ENCODE results near the gene TARBP2. TPM values are rescaled to one million over a fixed set of nuclear protein-coding genes. Genes with fewer than 3 reads are reported as not detected.
A peak's percentile ranks its signal among the peaks of the same experiment; 100 is the strongest.

The TARBP2 gene
- polyA plus RNA-seq, 1 of the 3 experiments (the other 2 are of a cell fraction): 57.8 TPM

DNA sequence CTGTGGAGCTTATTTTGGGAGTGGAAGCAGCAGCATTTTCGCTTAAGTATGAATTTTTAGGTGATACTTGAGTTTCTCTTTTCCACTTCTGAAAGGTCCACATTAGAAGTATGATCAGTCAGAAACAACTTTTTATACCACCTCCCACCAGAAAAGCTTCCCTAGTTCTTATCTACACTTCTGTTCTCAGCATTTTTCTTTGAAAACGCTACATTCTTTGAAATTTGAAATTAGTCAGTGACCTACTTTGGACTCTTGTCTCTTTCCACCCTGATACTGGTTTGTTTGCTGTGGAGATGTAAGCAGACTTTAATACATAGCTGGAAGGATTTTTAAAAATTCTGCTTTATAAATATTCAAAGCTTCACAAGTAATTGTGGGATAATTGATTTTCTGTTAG, 27.0 kb upstream of the TARBP2 start (continued):
- no peak for TF ChIP-seq FOXJ3 (CRISPR knock-in tag; IDR thresholded peaks at IDR 0.05)

DNA sequence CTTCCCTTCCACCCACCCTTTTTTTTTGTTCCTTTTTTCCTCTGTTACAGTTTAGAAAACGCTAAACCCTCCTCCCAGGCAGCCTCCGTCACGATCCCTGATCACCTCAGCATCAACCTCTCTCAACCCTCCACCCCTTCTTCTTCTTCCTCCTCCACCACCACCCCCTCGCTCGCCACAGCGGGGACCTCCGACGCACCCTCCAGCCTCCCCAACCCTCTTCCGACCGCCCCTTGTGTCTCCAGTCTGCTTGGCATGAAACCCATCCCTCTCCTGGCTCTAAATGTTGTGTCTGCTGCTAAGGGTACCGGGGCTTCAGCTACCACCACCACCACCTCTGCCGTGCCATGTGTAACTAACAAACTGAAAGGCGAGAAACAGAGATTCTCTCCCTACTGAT, 26.3 kb upstream of the TARBP2 start:
- POLR2A ChIA-PET: interaction anchor here (0.5 to 2.3 kb wide), 7 partner anchors 9 to 299 kb away, joined by 3 to 10 read pairs (median 3); no protein-coding TSS in a partner anchor

DNA sequence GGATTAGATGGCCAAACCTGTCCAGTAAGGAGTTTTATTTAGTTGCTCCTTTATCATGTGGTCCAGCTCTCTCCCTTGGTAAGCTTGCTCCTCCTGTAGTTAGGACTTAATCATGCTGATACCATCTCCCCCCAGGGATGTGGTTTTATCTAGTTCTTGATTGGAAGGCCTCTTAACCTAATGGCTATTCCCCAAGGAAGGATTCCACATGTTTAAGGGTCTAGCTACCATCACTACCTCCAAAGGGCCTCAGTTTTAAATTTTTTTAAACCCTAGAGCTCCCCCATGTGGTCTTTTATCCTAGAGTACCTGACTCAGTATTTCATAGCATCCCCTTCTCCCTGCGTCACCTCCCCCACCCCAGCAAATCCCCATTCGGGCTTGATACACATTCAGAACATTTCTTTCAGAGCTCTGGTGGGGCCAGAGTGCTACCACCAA, 24.3 kb upstream of the TARBP2 start:
- Histone ChIP-seq H3K9ac (no peak overlapping the region), H3K27ac (ENCODE audit: low read depth in 2 of 2, low read length in 1 of 2) (peak overlapping the region; percentile 7 to 21; a peak in 3 of 4 replicates)
- POLR2A ChIA-PET: interaction anchor here (0.6 to 2.3 kb wide), 7 partner anchors 8 to 125 kb away, joined by 3 to 16 read pairs (median 4); partner anchors contain the start of gene TARBP2

More for the DNA sequence above, 26.3 kb upstream of the TARBP2 start:
- CTCF ChIA-PET: interaction anchor here (0.6 to 5.4 kb wide), 9 partner anchors 12 to 153 kb away, joined by 3 to 32 read pairs (median 4); partner anchors contain the start of gene AAAS
- H3K9me2 ChIP-seq: no peaks in the 10 kb centered on the region
- no peaks in the 10 kb centered on the region for H3K27me3 ChIP-seq (ENCODE audit: insufficient read depth)
- H3K36me3 ChIP-seq (replicated peaks in 1 of 2; ENCODE audit: control insufficient read depth in 1 of 2, insufficient read depth in 2 of 2, low read length in 1 of 2): peaks cover 87 to 95% of the 10 kb centered on the region in 2 experiments
- peaks cover 91% of the 10 kb centered on the region for H3K79me2 ChIP-seq (ENCODE audit: insufficient read depth)
- H3F3A ChIP-seq (replicated peaks; ENCODE audit: insufficient read depth): peaks cover 86% of the 10 kb centered on the region
- no peak overlapping the region for H3K4me3 ChIP-seq (ENCODE audit: low read depth in 2 of 2, low read length in 1 of 2)
- no peak overlapping the region for H3K9ac ChIP-seq
- no peak overlapping the region for H2AFZ ChIP-seq (ENCODE audit: low read depth)
- DNase-seq: no peak
- H3K27ac ChIP-seq (ENCODE audit: low read depth in 2 of 2, low read length in 1 of 2): peak overlapping the region in 1 of 2 experiments; percentile 9; a peak in 1 of 4 replicates
- TF ChIP-seq MXI1 (IDR thresholded peaks at IDR 0.05; ENCODE audit: low read depth, low read length): no peak
- no peak for TF ChIP-seq FOSL2 (IDR thresholded peaks at IDR 0.05; ENCODE audit: borderline replicate concordance, low read depth)
- no peak for TF ChIP-seq JUND (IDR thresholded peaks at IDR 0.05)
- TF ChIP-seq SMC3 (IDR thresholded peaks at IDR 0.05; ENCODE audit: low read depth, low read length): no peak
- TF ChIP-seq FOXM1 (IDR thresholded peaks at IDR 0.05; ENCODE audit: low read depth): no peak
- no peak for TF ChIP-seq NFIC (IDR thresholded peaks at IDR 0.05; ENCODE audit: borderline replicate concordance)
- H3K4me1 ChIP-seq (ENCODE audit: control insufficient read depth in 1 of 2, insufficient read depth in 2 of 2, low read depth in 1 of 2, low read length in 1 of 2): peaks cover under 1 to 5% of the 10 kb centered on the region in 2 experiments; a peak in 2 of 4 replicates
- whole genome bisulfite sequencing (ENCODE audit: low lambda C conversion rate): 91% methylated on average over 13 of the region's 13 CpGs
- H3K4me2 ChIP-seq: no peak overlapping the region
- no peaks in the 10 kb centered on the region for H3K9me3 ChIP-seq
- peaks cover 93% of the 10 kb centered on the region for H4K20me1 ChIP-seq (ENCODE audit: insufficient read depth)

More for the DNA sequence above, 24.3 kb upstream of the TARBP2 start:
- Histone ChIP-seq H3K9me2 (no peaks in the 10 kb centered on the region), H3K79me2 (ENCODE audit: insufficient read depth) (peaks cover 80% of the 10 kb centered on the region), H3F3A (replicated peaks; ENCODE audit: insufficient read depth) (peaks cover 90% of the 10 kb centered on the region), H3K4me2 (no peak overlapping the region), H3K4me3 (ENCODE audit: low read depth in 2 of 2, low read length in 1 of 2) (no peak overlapping the region), H3K27me3 (ENCODE audit: insufficient read depth) (no peaks in the 10 kb centered on the region), H3K4me1 (ENCODE audit: control insufficient read depth in 1 of 2, insufficient read depth in 2 of 2, low read depth in 1 of 2, low read length in 1 of 2) (peaks cover 2 to 5% of the 10 kb centered on the region in 2 experiments; a peak in 2 of 4 replicates), H4K20me1 (ENCODE audit: insufficient read depth) (peaks cover 96% of the 10 kb centered on the region), H2AFZ (ENCODE audit: low read depth) (no peak overlapping the region), H3K9me3 (no peaks in the 10 kb centered on the region), H3K36me3 (replicated peaks in 1 of 2; ENCODE audit: control insufficient read depth in 1 of 2, insufficient read depth in 2 of 2, low read length in 1 of 2) (peaks cover 87 to 95% of the 10 kb centered on the region in 2 experiments)
- TF ChIP-seq SIN3A (IDR thresholded peaks at IDR 0.05; ENCODE audit: borderline replicate concordance, low read depth, low read length): no peak
- no peak for TF ChIP-seq JUND (IDR thresholded peaks at IDR 0.05)
- TF ChIP-seq EZH2phosphoT487 (IDR thresholded peaks at IDR 0.05; ENCODE audit: borderline replicate concordance, low read depth): no peak
- TF ChIP-seq, protein P1, sequence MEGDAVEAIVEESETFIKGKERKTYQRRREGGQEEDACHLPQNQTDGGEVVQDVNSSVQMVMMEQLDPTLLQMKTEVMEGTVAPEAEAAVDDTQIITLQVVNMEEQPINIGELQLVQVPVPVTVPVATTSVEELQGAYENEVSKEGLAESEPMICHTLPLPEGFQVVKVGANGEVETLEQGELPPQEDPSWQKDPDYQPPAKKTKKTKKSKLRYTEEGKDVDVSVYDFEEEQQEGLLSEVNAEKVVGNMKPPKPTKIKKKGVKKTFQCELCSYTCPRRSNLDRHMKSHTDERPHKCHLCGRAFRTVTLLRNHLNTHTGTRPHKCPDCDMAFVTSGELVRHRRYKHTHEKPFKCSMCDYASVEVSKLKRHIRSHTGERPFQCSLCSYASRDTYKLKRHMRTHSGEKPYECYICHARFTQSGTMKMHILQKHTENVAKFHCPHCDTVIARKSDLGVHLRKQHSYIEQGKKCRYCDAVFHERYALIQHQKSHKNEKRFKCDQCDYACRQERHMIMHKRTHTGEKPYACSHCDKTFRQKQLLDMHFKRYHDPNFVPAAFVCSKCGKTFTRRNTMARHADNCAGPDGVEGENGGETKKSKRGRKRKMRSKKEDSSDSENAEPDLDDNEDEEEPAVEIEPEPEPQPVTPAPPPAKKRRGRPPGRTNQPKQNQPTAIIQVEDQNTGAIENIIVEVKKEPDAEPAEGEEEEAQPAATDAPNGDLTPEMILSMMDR (IDR thresholded peaks at IDR 0.05): peak; percentile 58
- TF ChIP-seq NRF1 (IDR thresholded peaks at IDR 0.05; ENCODE audit: low read depth, low read length): no peak
- no peak for TF ChIP-seq GATA2 (CRISPR knock-in tag; IDR thresholded peaks at IDR 0.05)
- TF ChIP-seq, protein P2, sequence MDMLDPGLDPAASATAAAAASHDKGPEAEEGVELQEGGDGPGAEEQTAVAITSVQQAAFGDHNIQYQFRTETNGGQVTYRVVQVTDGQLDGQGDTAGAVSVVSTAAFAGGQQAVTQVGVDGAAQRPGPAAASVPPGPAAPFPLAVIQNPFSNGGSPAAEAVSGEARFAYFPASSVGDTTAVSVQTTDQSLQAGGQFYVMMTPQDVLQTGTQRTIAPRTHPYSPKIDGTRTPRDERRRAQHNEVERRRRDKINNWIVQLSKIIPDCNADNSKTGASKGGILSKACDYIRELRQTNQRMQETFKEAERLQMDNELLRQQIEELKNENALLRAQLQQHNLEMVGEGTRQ (IDR thresholded peaks at IDR 0.05; ENCODE audit: borderline replicate concordance, low read depth, low read length): no peak
- TF ChIP-seq TAF1 (IDR thresholded peaks at IDR 0.05; ENCODE audit: borderline replicate concordance, low read depth, low read length): no peak
- TF ChIP-seq SMC3 (IDR thresholded peaks at IDR 0.05; ENCODE audit: low read depth, low read length): peak; percentile 1; the same call in 1 of the 2 replicates
- TF ChIP-seq RCOR1 (IDR thresholded peaks at IDR 0.05; ENCODE audit: low read length): no peak
- no peak for TF ChIP-seq EP300 (IDR thresholded peaks at IDR 0.05; ENCODE audit: borderline replicate concordance in 1 of 2, low read depth in 1 of 2, low read length in 1 of 2)
- TF ChIP-seq, protein P3, sequence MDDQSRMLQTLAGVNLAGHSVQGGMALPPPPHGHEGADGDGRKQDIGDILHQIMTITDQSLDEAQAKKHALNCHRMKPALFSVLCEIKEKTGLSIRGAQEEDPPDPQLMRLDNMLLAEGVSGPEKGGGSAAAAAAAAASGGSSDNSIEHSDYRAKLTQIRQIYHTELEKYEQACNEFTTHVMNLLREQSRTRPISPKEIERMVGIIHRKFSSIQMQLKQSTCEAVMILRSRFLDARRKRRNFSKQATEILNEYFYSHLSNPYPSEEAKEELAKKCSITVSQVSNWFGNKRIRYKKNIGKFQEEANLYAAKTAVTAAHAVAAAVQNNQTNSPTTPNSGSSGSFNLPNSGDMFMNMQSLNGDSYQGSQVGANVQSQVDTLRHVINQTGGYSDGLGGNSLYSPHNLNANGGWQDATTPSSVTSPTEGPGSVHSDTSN (IDR thresholded peaks at IDR 0.05): no peak
- TF ChIP-seq, protein P4, sequence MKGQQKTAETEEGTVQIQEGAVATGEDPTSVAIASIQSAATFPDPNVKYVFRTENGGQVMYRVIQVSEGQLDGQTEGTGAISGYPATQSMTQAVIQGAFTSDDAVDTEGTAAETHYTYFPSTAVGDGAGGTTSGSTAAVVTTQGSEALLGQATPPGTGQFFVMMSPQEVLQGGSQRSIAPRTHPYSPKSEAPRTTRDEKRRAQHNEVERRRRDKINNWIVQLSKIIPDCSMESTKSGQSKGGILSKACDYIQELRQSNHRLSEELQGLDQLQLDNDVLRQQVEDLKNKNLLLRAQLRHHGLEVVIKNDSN (IDR thresholded peaks at IDR 0.05; ENCODE audit: borderline replicate concordance, low read depth): no peak
- TF ChIP-seq, protein P5, sequence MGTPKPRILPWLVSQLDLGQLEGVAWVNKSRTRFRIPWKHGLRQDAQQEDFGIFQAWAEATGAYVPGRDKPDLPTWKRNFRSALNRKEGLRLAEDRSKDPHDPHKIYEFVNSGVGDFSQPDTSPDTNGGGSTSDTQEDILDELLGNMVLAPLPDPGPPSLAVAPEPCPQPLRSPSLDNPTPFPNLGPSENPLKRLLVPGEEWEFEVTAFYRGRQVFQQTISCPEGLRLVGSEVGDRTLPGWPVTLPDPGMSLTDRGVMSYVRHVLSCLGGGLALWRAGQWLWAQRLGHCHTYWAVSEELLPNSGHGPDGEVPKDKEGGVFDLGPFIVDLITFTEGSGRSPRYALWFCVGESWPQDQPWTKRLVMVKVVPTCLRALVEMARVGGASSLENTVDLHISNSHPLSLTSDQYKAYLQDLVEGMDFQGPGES (IDR thresholded peaks at IDR 0.05; ENCODE audit: low read depth, low read length): no peak
- no peak for TF ChIP-seq ELF1 (IDR thresholded peaks at IDR 0.05)
- peak; percentile 34; the same call in 1 of the 2 replicates for TF ChIP-seq RAD21 (IDR thresholded peaks at IDR 0.05; ENCODE audit: low read length)
- 66% methylated on average over 2 of the region's 2 CpGs for WGBS (ENCODE audit: low lambda C conversion rate)
- peak; percentile 67 for DNase-seq
- CTCF ChIA-PET: interaction anchor here (0.7 to 5.4 kb wide), 28 partner anchors 10 to 204 kb away, joined by 3 to 32 read pairs (median 5); partner anchors contain the start of genes AAAS, MAP3K12, NPFF and TARBP2

Measured in SK-N-SH (cell line).